Fibroblast of gingiva (primary cell): ENCODE data around the gene UROC1.
A peak's percentile ranks its signal among the peaks of the same experiment; 100 is the strongest.
"Not testable (repeated sequence)": the region's sequence is repeated elsewhere in the genome, so short reads cannot be mapped to it uniquely, and the experiment has no call there.

Source experiments
- DNase-seq: peaks from one replicate; pipeline ENCODE4 v3.0.0-alpha.2; 2011; ENCODE audit warnings: low read depth

Gene UROC1

GRCh38 chr3:126546549-126547239 is 29.1 kb upstream of the UROC1 start:
- DNase-seq, result no peak

- no peak for DNase-seq
These were observed 28.4 kb upstream of the UROC1 start for GRCh38 chr3:126546013-126546412.

- no peak for DNase-seq
These were observed 28.0 kb upstream of the UROC1 start for GRCh38 chr3:126545544-126545943.

GRCh38 chr3:126544596-126545281 is 27.2 kb upstream of the UROC1 start:
- DNase-seq, result no peak

- no peak for DNase-seq
These were observed 26.0 kb upstream of the UROC1 start for GRCh38 chr3:126543457-126544061.

GRCh38 chr3:126542340-126543241 is 25.0 kb upstream of the UROC1 start:
- no peak for DNase-seq

GRCh38 chr3:126541628-126542339 is 24.2 kb upstream of the UROC1 start:
- DNase-seq, result no peak

GRCh38 chr3:126540951-126541627 is 23.5 kb upstream of the UROC1 start:
- no peak for DNase-seq

GRCh38 chr3:126540342-126540849 is 22.8 kb upstream of the UROC1 start:
- peak; percentile 88 for DNase-seq

GRCh38 chr3:126539558-126540250 is 22.1 kb upstream of the UROC1 start:
- DNase-seq, result no peak

- no peak for DNase-seq
These were observed 21.4 kb upstream of the UROC1 start for GRCh38 chr3:126538966-126539365.

GRCh38 chr3:126538316-126538715 is 20.7 kb upstream of the UROC1 start:
- DNase-seq, result no peak

- DNase-seq, result no peak
These were observed 20.2 kb upstream of the UROC1 start for GRCh38 chr3:126537730-126538281.

GRCh38 chr3:126537116-126537729 is 19.6 kb upstream of the UROC1 start:
- no peak for DNase-seq

GRCh38 chr3:126536126-126536525 is 18.6 kb upstream of the UROC1 start:
- DNase-seq, result no peak

GRCh38 chr3:126535636-126536035 is 18.1 kb upstream of the UROC1 start:
- DNase-seq, result no peak

- not testable (repeated sequence) for DNase-seq
These were observed 17.1 kb upstream of the UROC1 start for GRCh38 chr3:126534716-126535115.

- no peak for DNase-seq
These were observed 15.9 kb upstream of the UROC1 start for GRCh38 chr3:126533506-126533905.

- DNase-seq, result no peak
These were observed 13.4 kb upstream of the UROC1 start for GRCh38 chr3:126531051-126531330.
